Right atrium auricular region (tissue), 2 donors: ENCODE results near the gene SELENOH. TPM values are rescaled to one million over a fixed set of nuclear protein-coding genes. Genes with fewer than 3 reads are reported as not detected.

Experiments used
- DNase-seq: peaks from one replicate; pipeline ENCODE4 v3.0.0-alpha.2; 2019; ENCODE audit warnings: low spot score
- H3K27ac ChIP-seq, 2 donors: fragments of 200-600 bp; sonication (generic); 1 replicate in 1 of 2; 2 replicates in 1 of 2; pipeline ENCODE4 v1.5.1; 2016 to 2019
- H3K27me3 ChIP-seq, 2 donors: fragments of 200-600 bp; sonication (generic); one replicate each; pipeline versions ENCODE4 v1.5.1 to v1.6.0; 2017 to 2019
- H3K36me3 ChIP-seq: fragments of 200-600 bp; sonication (generic); one replicate; pipeline ENCODE4 v1.5.1; 2016
- H3K4me1 ChIP-seq, 2 donors: fragments of 200-600 bp; sonication (generic); one replicate each; pipeline versions ENCODE4 v1.5.1 to v1.6.0; 2017 to 2019
- H3K4me3 ChIP-seq, 2 donors: fragments of 200-600 bp; sonication (generic); 1 replicate in 1 of 2; 2 replicates in 1 of 2; pipeline ENCODE4 v1.5.1; 2017 to 2019; ENCODE audit warnings: mild to moderate bottlenecking in 1 of 2, moderate library complexity in 1 of 2
- H3K9me3 ChIP-seq, 2 donors: fragments of 200-600 bp; sonication (generic); one replicate each; pipeline ENCODE4 v1.5.1; 2019
- CTCF ChIP-seq, 2 donors: fragments of 200-600 bp; sonication (generic); IDR thresholded peaks; one replicate each; pipeline ENCODE4 v1.5.1; 2019; ENCODE audit warnings: antibody characterized with exemption in 2 of 2
- total RNA-seq, 2 donors: library from RNA; depleted of rRNA; stranded (reverse); fragments of >200 nt; gene quantifications; one replicate each; pipeline ENCODE4 v1.1.0, GENCODE V29; 2016

SELENOH gene
- total RNA-seq, 2 donors from 2014 or later, result 147 to 159 TPM

GRCh38 chr11:57787006-57787604, 45.8 kb downstream of the SELENOH start:
- H3K27me3 ChIP-seq, result no peaks in the 10 kb centered on the region
- no peaks in the 10 kb centered on the region for H3K9me3 ChIP-seq
- H3K4me1 ChIP-seq, result peaks cover 0 to 97% of the 10 kb centered on the region in 2 donors
- peak overlapping the region in 1 of 2 donors; percentile 35 for H3K27ac ChIP-seq
- H3K36me3 ChIP-seq, result peaks cover 15% of the 10 kb centered on the region
- no peak for DNase-seq
- no peak for TF ChIP-seq CTCF (IDR thresholded peaks at IDR 0.05)
- H3K4me3 ChIP-seq, result no peak overlapping the region

GRCh38 chr11:57787920-57788702, 46.8 kb downstream of the SELENOH start:
- Histone ChIP-seq H3K9me3 (no peaks in the 10 kb centered on the region), H3K27ac (no peak overlapping the region), H3K4me3 (no peak overlapping the region), H3K27me3 (no peaks in the 10 kb centered on the region), H3K36me3 (peaks cover 19% of the 10 kb centered on the region), H3K4me1 (peaks cover 0 to 97% of the 10 kb centered on the region in 2 donors)
- no peak for DNase-seq
- no peak for TF ChIP-seq CTCF (IDR thresholded peaks at IDR 0.05)

DNA sequence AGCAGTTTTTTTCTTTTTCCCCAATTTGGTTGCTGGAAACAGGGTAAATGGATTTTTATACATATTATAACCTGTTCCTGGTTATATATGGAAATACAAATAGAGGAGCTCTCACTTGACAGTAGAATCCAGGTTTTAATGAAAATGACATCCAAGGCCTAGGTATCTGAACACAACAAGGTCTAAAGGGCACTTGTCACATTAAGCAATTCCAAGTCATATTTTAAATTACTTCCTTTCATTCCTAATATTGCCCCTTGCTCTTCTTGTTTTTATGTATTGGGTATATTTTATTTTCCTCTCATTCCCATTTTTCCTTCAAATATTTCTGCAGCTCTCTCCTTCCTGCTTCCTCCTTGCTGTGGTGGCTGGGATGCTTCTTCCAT, 47.4 kb downstream of the SELENOH start:
- peaks cover 0 to 96% of the 10 kb centered on the region in 2 donors for H3K4me1 ChIP-seq
- H3K27ac ChIP-seq, result peak overlapping the region in 1 of 2 donors; percentile 2
- no peak overlapping the region for H3K4me3 ChIP-seq

DNA sequence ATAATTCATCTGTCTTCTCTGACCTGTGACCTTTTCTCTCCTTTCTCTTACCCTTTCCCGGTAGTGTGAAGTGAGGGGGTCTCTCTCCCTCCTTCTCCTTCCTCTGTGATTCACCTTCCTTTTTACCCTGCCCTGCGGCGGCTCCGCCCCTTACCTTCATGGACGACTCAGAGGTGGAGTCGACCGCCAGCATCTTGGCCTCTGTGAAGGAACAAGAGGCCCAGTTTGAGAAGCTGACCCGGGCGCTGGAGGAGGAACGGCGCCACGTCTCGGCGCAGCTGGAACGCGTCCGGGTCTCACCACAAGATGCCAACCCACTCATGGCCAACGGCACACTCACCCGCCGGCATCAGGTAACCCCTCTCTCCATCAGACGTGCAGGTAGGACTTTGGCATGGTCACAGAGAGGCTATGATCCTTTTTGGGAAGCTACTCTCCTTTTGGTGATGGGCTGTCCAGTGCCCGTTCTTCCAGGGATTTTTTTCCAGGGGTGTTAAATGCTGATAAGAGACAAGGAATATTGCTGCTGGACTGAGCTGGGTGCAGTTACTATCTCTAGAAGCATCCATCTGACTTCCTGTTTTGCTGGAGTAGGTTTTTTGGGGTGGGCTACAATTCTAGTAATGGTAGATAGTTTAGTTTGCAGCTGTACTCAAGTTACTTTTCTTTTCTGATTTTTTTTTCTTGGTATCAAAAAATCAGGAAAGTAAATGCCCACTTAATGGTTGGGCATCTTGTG, 50.2 kb downstream of the SELENOH start:
- Histone ChIP-seq H3K27me3 (no peaks in the 10 kb centered on the region), H3K27ac (peak overlapping the region; percentile 51 to 59), H3K4me1 (peaks cover 0 to 77% of the 10 kb centered on the region in 2 donors), H3K4me3 (no peak overlapping the region), H3K9me3 (no peaks in the 10 kb centered on the region), H3K36me3 (peaks cover 46% of the 10 kb centered on the region)
- TF ChIP-seq CTCF (IDR thresholded peaks at IDR 0.05), result no peak
- DNase-seq, result no peak

More for the DNA sequence above, 47.4 kb downstream of the SELENOH start:
- no peaks in the 10 kb centered on the region for H3K27me3 ChIP-seq
- no peak for TF ChIP-seq CTCF (IDR thresholded peaks at IDR 0.05)
- DNase-seq, result no peak
- no peaks in the 10 kb centered on the region for H3K9me3 ChIP-seq
- H3K36me3 ChIP-seq, result peaks cover 19% of the 10 kb centered on the region

DNA sequence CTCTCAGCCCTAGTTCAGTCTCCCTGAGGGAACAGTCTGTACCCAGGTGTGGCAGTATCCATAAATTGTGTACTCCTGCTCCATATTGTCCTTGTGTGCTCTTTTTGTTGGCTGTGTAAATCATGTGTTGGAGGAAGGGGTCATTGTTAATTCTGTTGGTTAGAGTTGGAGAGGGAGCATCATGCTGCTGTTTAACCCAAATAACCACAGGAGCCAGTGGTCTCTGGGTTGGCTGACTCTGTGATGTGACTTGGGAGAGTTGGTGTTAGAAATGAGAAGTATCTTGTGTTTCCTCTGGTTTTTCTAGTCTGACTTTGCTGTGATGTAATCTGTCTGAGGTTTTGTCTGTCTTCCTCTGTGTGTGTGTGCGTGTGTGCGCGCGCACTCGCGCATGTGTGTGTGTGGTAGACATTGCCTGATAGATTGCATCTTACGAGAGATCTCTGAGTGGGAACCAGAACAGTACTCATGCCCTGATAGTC, 50.8 kb downstream of the SELENOH start:
- H3K36me3 ChIP-seq, result peaks cover 52% of the 10 kb centered on the region
- no peaks in the 10 kb centered on the region for H3K27me3 ChIP-seq
- no peaks in the 10 kb centered on the region for H3K9me3 ChIP-seq
- TF ChIP-seq CTCF (IDR thresholded peaks at IDR 0.05), result no peak
- H3K27ac ChIP-seq, result peak overlapping the region; percentile 51 to 59
- peaks cover 0 to 71% of the 10 kb centered on the region in 2 donors for H3K4me1 ChIP-seq
- no peak overlapping the region for H3K4me3 ChIP-seq
- DNase-seq, result peak; percentile 77
